ENCODE data around the gene DIDO1.

The DIDO1 gene

GRCh38 chr20:62889871-62890270, 36.4 kb downstream of the DIDO1 start:
- DNase-seq = no peak

DNA sequence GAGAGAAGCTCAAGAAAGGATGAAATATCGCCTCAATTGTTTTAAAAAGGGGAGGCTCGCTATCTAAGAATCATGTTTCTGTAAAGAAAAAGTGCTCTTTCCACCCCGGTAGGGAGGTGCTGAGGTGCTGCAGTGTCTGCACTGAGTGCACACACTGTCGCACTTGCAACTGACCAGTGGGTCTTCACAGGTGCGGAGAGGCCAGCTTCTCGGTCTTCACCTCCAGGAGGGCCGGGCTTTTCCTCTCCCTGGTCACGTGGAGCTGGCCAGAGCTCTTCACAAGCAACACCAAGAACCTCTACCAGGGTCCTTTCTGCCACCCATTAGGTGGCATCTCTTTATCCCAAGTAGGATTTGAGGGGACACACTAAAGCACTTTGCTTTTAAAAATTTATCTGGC, 36.9 kb downstream of the DIDO1 start:
- no peak for DNase-seq

GRCh38 chr20:62888910-62889309, 37.4 kb downstream of the DIDO1 start:
- DNase-seq = no peak

DNA sequence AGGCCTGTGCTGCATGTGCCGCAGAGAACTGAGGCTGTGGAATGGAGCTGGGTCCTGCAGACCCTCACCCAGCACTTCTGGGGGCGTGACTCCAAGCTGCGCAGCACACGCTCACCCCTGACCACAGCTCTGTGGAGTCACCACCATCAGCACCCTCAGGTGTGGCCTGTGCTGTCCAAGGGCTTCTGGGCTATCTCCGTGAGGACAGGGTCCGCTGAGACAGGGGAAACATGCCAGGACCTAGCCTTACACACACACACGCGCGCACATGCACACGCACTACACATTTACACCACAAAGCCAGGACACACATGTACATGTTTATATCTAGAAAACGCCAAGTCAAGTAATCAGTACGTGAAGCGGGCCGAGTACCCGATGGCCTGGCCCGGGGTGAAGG, 37.9 kb downstream of the DIDO1 start:
- DNase-seq = no peak

DNA sequence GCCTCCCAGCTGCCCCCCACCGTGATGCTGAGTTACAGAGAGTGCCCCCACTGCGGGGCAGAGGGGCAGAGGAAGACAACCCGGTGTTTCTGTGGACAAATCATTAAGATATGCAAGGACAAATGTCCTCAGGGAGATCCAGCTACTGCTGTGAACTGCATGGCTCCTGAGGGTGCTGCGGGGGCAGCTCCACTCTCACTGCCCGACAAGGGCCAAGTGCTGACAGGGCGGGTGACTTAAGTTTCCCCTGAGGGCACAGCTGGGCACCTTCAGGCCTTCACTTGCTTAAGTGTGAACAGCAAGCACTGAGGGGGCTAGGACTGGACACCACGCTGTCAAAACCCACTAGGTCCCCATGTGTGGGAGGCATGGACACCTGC, 38.5 kb downstream of the DIDO1 start:
- no peak for DNase-seq

DNA sequence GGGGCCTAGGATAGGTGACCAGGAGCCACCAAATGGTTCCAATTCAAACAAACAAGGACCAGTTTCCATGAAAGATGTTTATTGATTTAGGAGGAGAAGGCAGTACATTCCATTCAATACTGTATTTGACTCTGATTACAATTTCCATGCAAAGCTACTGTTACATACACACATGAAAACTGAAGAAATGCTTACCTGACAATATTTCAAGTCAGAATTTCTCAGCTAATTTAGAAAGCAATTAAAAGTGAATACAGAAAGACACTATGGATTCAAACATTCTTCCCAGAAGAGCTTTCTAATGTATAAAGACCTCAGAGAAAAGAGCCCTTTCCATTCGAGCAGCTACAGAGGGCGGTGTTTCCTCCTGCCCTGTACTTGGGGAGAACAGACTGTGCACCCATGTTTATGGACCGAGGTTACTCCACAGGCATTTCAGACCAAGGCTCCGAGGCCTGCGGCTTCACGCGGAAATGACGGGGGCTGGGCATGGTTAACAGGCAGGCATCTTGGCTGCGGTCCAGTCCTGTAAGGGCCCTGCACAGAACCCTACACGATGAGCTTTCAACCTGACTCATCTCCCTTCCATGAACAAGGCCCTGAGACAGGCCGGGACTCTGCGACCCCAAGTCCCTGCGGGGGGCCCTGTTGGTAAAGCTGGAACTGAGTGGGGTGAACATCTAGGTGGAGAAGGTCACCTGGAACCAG, 39.0 kb downstream of the DIDO1 start:
- DNase-seq = no peak

- no peak for DNase-seq
These were observed 39.6 kb downstream of the DIDO1 start for GRCh38 chr20:62886709-62887058.

DNA sequence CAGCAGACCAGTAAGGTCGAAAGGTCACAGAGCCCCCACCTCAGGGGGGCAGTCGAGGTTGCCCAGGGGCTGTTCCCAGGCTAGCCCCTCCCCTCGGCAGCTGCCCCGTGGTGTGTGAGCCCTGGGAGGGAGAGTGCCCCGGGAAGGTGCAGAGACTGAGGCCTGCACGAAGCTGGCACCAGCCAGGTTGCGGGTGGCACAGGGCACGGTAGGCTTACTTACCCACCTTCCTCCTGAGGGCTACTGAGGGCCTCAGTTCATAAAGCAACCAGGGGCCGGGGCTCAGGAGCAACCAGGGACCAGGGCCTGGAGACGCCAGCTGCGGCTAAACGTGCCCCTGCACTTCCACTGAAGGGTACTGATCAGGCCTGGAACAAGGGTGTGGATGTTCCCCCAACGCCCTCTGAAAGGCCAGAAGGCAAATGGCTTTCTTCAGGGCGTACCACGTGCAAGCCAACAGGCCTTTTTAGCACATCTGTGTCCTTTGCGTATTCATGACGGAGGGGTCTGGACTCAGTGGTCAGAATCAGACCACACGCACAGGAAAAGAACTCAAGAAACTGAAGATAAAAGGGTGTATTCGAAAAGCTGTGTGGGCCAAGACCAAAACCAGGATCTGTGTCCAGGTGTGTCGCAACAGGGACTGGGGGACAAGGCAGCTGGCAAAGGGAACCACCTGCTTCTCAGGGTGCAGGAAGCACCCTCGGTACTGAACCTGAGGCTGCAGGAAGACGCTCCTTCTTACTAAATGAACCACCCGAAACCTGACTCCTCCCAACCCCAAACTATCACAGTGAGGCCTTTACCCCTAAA, 40.2 kb downstream of the DIDO1 start:
- DNase-seq = no peak

DNA sequence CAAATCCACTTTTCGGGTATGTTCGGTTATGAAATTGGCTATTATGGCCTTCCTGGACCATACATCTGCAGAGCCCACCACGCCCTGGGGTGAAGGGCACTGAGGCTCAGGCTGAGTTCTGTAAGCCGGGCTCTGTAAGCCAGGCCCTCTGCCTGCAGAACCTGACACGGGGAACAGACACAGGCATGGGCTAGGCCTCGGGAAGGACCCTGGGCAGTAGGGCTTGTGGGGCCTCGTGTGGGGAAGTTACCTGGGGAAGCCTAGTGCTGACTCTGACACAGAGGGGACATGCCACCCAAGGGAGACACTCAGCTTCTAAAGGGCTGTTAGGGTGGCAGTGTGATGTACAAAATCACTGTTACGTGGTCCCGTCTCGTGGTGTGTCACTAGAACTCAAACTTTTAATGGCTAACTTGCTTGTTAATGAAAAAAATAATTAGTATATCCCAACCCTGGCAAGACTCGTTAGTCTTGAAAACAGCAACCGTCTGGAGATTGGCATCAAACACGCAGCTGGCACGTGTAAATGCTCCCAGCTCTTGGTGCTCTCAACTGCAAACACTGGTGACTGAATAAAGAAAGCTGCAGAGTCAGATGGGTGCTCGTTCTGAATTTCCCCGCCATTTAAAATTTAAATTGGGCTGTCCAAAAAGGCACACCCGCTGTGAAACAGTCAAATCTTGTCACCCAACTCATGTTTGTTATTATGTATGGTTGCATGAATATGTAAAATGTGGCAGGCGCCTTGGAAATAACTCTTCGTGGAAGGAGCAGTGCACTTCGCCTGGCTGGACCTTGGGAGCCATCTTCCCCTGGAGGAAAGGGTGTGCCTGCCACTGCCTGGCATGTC, 41.0 kb downstream of the DIDO1 start:
- DNase-seq = peak; percentile 24 to 61

GRCh38 chr20:62884556-62884955, 41.7 kb downstream of the DIDO1 start:
- DNase-seq = no peak

GRCh38 chr20:62882426-62882825, 43.9 kb downstream of the DIDO1 start:
- no peak for DNase-seq

DNA sequence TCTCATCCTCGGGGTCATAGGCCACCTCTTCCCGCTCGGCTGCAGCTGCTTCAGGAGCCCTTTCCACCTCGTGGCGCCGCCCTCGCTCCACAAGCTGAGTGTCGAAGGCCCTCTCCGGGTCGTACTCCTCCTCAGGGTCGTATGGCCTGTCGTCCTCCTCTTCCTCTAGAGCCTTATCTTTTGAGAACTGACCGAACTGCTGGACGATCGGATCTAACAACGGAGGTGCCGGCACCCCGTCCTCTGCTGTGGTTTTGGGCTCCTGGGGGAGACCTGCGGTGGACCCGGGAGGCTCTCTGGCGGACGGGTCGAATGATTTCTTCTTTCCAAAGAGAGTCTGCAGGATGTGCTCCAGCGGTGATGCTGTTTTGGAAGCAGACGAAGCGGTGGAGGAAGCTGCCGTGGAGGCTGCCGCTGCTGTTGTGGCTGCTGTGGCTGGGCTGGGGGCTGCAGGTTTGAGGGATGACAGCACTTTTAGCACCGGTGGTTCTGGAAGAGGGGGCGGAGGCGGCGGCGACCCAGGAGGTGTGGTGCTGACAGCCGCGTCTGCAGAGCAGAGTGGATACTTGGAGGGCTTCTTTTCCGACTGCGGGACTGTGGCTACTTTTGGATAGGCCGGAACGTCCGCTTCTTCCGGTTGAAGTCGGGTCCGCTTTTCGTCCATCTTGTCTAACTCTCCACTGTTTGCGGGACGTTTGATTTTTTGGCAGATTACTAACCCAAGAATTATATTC, 44.5 kb downstream of the DIDO1 start:
- no peak for DNase-seq

- no peak for DNase-seq
These were observed 45.2 kb downstream of the DIDO1 start for GRCh38 chr20:62880935-62881661.

DNA sequence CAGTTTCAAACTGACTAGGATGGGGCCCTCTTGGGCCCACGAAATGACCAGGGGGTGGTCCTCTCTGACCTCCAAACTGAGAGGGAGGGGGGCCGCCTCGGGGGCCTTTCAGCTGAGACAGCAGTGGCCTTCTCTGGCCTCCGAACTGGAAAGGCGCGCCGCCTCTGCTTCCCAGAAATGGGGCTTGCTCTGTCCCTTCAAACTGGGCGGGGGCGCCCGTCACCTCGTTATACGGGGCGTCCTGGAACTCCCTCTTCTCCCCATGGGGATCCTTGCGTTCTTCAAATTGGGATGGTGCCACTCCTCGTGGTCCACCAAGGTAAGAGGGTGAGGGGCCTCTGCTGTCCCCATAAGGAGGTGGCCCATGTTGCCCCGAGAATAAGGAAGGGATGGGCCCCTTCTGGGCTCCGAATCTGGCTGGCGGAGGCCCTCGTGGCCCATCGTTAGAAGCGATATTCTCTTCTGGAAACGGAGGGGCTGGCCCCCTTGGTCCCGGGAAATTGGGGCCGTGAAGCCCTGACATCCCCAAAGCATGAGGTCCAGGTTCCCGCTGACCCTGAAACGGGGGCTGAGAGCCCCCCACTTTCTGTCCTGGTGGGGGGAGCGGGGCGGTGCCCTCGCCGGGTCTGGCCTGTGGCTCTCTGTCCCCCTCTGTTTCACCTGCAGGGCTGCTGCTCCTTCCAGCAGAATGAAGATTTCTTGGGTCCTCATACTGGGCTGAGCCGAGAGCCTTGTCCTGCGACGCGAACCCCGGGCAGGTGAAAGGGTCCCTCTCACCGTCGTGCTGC, 46.0 kb downstream of the DIDO1 start:
- DNase-seq = no peak

DNA sequence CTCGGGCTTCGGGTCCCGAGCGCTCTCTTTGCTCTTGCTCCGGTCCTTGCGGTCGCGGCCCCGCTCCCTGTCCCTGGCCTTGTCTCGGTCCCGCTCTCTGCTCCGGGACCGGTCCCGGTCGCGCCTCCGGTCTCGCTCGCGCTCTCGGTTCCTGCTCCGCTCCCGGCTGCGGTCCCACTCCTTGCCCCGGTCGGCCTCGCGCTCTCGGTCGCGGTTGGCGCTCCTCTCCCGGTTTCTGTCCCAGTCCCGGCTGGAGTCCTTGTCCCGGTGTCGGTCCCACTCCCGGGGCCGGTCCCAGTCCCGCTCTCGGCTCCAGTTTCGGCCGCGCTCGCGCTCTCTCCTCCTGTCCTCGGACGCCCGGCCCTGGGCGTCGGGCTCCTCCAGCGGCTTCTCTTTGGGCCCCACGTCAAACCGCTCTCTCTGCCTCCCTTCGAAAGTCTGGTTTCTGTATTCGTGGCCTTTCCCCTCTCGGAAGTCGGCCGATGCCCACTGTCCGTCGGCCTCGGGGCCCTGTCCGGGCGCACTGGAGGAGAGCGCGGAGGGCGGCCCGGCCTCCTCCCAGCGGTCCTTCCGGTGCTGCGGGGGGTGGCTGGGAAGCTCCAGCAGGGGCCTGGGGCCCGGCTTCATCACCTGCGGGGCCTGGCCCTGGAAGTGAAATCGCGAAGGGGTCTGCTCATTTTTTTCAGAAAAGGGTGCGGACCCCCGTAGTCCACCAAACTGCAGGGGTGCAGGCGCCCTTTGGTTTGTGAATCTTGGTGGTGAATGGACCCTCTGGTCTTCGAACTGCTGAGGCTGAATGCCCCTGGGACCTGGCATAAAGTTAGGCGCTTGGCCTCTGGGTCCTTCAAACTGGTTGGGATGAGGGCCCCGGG, 46.8 kb downstream of the DIDO1 start:
- no peak for DNase-seq

- DNase-seq = no peak
These were observed 47.9 kb downstream of the DIDO1 start for GRCh38 chr20:62878244-62879038.

- no peak for DNase-seq
These were observed 49.1 kb downstream of the DIDO1 start for GRCh38 chr20:62876902-62877816.

DNA sequence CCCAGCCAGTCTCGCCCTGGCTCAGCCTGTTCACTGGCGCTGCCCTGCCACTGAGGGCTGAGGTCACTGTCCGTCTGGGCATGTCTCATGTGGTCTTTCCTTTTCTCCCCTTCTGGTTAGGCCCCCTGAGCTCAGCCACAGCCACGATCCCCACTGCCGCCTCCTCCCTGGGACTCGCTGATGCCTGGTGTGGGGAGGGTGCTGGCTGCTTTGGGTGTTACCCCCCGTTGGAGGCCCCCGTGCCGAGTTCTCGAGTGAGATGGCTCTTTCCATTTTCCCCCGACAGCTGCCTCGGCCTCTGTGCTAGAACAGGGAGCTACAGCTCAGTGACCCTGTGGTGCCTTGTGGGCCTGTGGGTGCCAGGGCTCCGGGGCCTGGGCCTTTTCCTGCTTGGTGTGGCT, 49.8 kb downstream of the DIDO1 start:
- no peak for DNase-seq
